HG03066 (cell line): ENCODE data around the gene LENG8.
"Not testable (repeated sequence)": the region's sequence is repeated elsewhere in the genome, so short reads cannot be mapped to it uniquely, and the experiment has no call there.

ENCODE experiments used
- ATAC-seq: cut with Tn5 transposase; IDR thresholded peaks from one replicate; pipeline ENCODE4 v1.9.1; 2021; ENCODE audit warnings: low read depth; ENCODE audit not compliant: unreplicated experiment

The LENG8 gene

DNA sequence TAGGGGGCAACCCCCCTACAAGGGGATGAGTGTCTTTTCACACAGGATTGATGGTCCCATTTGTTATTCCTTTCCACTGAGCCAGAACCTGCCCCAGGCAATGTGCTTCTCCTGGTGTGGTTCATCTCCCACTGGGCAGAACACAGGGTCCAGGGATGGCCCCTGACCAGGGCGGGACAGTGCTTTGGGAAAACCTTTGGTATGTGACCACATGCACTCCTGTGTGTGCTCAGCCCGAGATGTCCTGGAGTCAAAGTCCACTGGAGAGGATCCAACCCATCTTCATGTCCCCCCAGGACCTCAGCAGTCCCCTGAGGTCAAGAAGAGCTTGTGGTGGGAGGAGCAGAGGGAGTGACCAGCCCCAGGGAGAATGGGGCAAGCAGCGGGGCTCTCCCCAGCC, 59.5 kb downstream of the LENG8 start:
- ATAC-seq: not testable (repeated sequence)

DNA sequence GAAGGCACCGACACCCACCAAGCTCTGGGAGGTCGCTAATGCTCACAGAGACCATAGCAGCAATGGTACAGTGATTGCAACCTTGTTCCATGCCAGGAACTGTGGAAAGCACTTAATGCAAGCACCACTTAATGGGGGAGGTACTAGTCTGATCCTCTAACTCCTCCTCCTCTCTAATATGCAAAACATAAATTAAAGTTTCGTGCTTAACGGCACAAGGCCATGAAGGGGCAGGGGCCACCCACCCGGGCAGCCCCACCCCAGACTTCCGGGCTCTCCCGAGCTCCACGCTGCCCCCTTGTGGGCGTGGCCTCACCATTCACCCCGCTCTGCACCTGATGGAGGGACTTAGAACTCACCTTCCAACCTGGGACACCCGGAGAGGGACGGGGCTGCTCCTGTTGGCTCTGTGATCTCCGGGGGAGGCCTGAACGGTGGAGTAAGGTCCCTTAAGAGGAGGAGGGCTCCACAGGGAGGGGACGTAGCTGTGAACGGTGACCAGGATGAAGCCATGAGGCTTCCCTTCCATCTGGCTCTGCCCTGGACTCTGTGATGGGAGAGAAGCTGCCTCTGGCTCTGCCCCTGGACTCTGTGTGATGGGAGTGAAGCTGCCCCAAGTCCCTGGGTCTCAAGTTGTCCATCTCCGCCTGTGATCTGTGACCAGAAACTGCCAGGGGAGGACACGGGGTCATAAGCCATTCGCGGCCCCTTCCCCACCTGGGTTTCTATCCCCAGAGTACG, 60.4 kb downstream of the LENG8 start:
- ATAC-seq: not testable (repeated sequence)
